ENCODE data around the gene OIP5. TPM values are rescaled to one million over a fixed set of nuclear protein-coding genes. Genes with fewer than 3 reads are reported as not detected.

OIP5 gene
- total RNA-seq, 1 experiment from 2014 or later = 5.7 TPM

DNA sequence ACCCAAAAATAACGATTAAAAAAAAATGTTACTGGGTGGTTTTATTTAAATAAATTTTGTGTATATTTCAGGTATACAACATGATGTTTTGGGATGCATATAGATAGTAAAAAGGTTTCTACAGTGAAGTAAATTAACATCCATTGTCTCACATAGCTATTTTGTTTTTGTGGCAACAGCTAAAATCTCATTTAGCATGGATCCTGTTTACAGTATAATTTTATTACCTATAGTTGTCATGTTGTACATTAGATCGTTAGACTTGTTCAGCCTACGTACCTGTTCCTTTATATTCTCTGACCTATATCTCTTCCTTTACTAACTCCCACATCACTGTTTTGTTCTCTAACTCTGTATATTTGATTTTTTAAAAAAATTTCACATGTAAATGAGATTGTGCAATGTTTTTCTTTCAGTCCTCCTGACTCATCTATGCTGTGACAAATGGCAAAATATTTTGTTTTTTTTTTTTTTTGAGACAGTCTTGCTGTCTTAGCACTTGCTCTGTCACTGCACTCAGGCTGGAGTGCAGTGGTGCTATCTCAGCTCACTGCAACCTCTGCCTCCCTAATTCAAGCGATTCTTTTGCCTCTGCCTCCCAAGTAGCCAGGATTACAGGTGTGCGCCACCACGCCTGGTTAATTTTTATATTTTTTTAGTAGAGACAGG is 45.6 kb downstream of the OIP5 start:
- CTCF ChIA-PET = interaction anchor here (0.5 to 1.2 kb wide), 2 partner anchors 220 to 261 kb away, joined by 5 read pairs; no protein-coding TSS in a partner anchor
- Mint-ChIP-seq H3K4me1 (ENCODE audit: insufficient read depth, unreplicated experiment) (peaks cover 21% of the 10 kb centered on the region), H3K27me3 (ENCODE audit: insufficient read depth, unreplicated experiment) (no peaks in the 10 kb centered on the region), H3K36me3 (ENCODE audit: insufficient read depth, unreplicated experiment) (peaks cover 54% of the 10 kb centered on the region), H3K9me3 (ENCODE audit: unreplicated experiment) (no peaks in the 10 kb centered on the region), H3K27ac (ENCODE audit: low read depth, unreplicated experiment) (no peak overlapping the region), H3K4me3 (ENCODE audit: unreplicated experiment) (no peak overlapping the region)
- POLR2A ChIA-PET = interaction anchor here (0.6 to 6.7 kb wide), 9 partner anchors 13 to 439 kb away, joined by 3 to 76 read pairs (median 3); partner anchors contain the start of genes CHP1, EXD1, NUSAP1 and OIP5
- TF ChIP-seq, protein P1, sequence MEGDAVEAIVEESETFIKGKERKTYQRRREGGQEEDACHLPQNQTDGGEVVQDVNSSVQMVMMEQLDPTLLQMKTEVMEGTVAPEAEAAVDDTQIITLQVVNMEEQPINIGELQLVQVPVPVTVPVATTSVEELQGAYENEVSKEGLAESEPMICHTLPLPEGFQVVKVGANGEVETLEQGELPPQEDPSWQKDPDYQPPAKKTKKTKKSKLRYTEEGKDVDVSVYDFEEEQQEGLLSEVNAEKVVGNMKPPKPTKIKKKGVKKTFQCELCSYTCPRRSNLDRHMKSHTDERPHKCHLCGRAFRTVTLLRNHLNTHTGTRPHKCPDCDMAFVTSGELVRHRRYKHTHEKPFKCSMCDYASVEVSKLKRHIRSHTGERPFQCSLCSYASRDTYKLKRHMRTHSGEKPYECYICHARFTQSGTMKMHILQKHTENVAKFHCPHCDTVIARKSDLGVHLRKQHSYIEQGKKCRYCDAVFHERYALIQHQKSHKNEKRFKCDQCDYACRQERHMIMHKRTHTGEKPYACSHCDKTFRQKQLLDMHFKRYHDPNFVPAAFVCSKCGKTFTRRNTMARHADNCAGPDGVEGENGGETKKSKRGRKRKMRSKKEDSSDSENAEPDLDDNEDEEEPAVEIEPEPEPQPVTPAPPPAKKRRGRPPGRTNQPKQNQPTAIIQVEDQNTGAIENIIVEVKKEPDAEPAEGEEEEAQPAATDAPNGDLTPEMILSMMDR (IDR thresholded peaks at IDR 0.05; ENCODE audit: unreplicated experiment) = no peak
- intact Hi-C loops (cut with micrococcal nuclease) = loop anchor here (1.0 kb wide), 1 partner anchor 46 kb away; the partner anchor contains the start of genes NUSAP1 and OIP5
- DNase-seq (ENCODE audit: unreplicated experiment) = peak; percentile 36
- BruUV-seq (replicated peaks) = no TSS peak

GRCh38 chr15:41285285-41285684 is 47.1 kb downstream of the OIP5 start:
- peak overlapping the region; percentile 95 for H3K4me3 Mint-ChIP-seq (ENCODE audit: unreplicated experiment)
- ChIA-PET POLR2A (interaction anchor here (0.5 to 6.7 kb wide), 13 partner anchors 9 to 158 kb away, joined by 3 to 76 read pairs (median 3); partner anchors contain the start of genes CHP1, EXD1, NUSAP1 and OIP5), CTCF (interaction anchor here (0.9 kb wide), 1 partner anchor 54 kb away, joined by 3 read pairs; the partner anchor contains the start of gene CHP1)
- DNase-seq (ENCODE audit: unreplicated experiment) = peak; percentile 8
- H3K27ac Mint-ChIP-seq (ENCODE audit: low read depth, unreplicated experiment) = peak overlapping the region; percentile 95
- H3K36me3 Mint-ChIP-seq (ENCODE audit: insufficient read depth, unreplicated experiment) = peaks cover 43% of the 10 kb centered on the region
- H3K27me3 Mint-ChIP-seq (ENCODE audit: insufficient read depth, unreplicated experiment) = no peaks in the 10 kb centered on the region
- no TSS peak for BruUV-seq (replicated peaks)
- H3K4me1 Mint-ChIP-seq (ENCODE audit: insufficient read depth, unreplicated experiment) = peaks cover 28% of the 10 kb centered on the region
- no peaks in the 10 kb centered on the region for H3K9me3 Mint-ChIP-seq (ENCODE audit: unreplicated experiment)
- TF ChIP-seq, protein P1 (IDR thresholded peaks at IDR 0.05; ENCODE audit: unreplicated experiment) = no peak
- intact Hi-C loops (cut with micrococcal nuclease) = loop anchor here (2.0 kb wide), 1 partner anchor 52 kb away; no protein-coding TSS in a partner anchor

- Mint-ChIP-seq H3K4me1 (ENCODE audit: insufficient read depth, unreplicated experiment) (peaks cover 28% of the 10 kb centered on the region), H3K27me3 (ENCODE audit: insufficient read depth, unreplicated experiment) (no peaks in the 10 kb centered on the region), H3K36me3 (ENCODE audit: insufficient read depth, unreplicated experiment) (peaks cover 46% of the 10 kb centered on the region), H3K27ac (ENCODE audit: low read depth, unreplicated experiment) (peak overlapping the region; percentile 95), H3K9me3 (ENCODE audit: unreplicated experiment) (no peaks in the 10 kb centered on the region), H3K4me3 (ENCODE audit: unreplicated experiment) (peak overlapping the region; percentile 95)
- TF ChIP-seq, protein P1 (IDR thresholded peaks at IDR 0.05; ENCODE audit: unreplicated experiment) = no peak
- intact Hi-C loops (cut with micrococcal nuclease) = loop anchor here (2.0 kb wide), 1 partner anchor 52 kb away; no protein-coding TSS in a partner anchor
- POLR2A ChIA-PET = interaction anchor here (0.5 to 6.7 kb wide), 21 partner anchors 8 to 517 kb away, joined by 3 to 76 read pairs (median 5); partner anchors contain the start of genes CHP1, EXD1, INO80 and NUSAP1
- BruUV-seq (replicated peaks) = TSS peak; percentile 28
- DNase-seq (ENCODE audit: unreplicated experiment) = peak; percentile 31
- CTCF ChIA-PET = interaction anchor here (0.9 kb wide), 1 partner anchor 53 kb away, joined by 3 read pairs; the partner anchor contains the start of gene CHP1
Observed at GRCh38 chr15:41284427-41285177, 47.8 kb downstream of the OIP5 start.

Data from MCF 10A (cell line).